WTC11 (cell line): ENCODE results near the gene THUMPD3. TPM values are rescaled to one million over a fixed set of nuclear protein-coding genes. Genes with fewer than 3 reads are reported as not detected.

Source experiments
- ATAC-seq: fragments of 200-7000 bp; cut with Tn5 transposase; 2 replicates; pipeline ENCODE4 v1.10.0; 2021; ENCODE audit warnings: mild to moderate bottlenecking, moderate library complexity
- CTCF ChIA-PET: fragments of 300-600 bp; sonication (Branson Sonifier 250); formaldehyde crosslinking; loops from one replicate; lab custom pipeline; 2021; ENCODE audit warnings: antibody characterized with exemption; lab: Charles Lee
- POLR2A ChIA-PET: fragments of 350-600 bp; sonication (Branson Sonifier 250); formaldehyde crosslinking; loops from one replicate; lab custom pipeline; 2021; ENCODE audit warnings: antibody characterized with exemption; lab: Charles Lee
- DNase-seq: peaks from one replicate; pipeline ENCODE4 v3.0.0; 2021; ENCODE audit warnings: low spot score
- H3K27ac Mint-ChIP-seq: 2 replicates; pipeline ENCODE4 v1.8.0; 2021; ENCODE audit warnings: mixed read lengths
- H3K27me3 Mint-ChIP-seq: 2 replicates; pipeline ENCODE4 v1.8.0; 2021; ENCODE audit warnings: low read depth, mild to moderate bottlenecking, moderate library complexity, mixed read lengths
- H3K36me3 Mint-ChIP-seq: 2 replicates; pipeline ENCODE4 v1.8.0; 2021; ENCODE audit warnings: mixed read lengths
- H3K4me1 Mint-ChIP-seq: 2 replicates; pipeline ENCODE4 v1.8.0; 2022; ENCODE audit warnings: mixed read lengths
- H3K4me3 Mint-ChIP-seq: 2 replicates; pipeline ENCODE4 v1.8.0; 2021; ENCODE audit warnings: mild to moderate bottlenecking, moderate library complexity, mixed read lengths
- H3K9me3 Mint-ChIP-seq: 2 replicates; pipeline ENCODE4 v1.8.0; 2021; ENCODE audit warnings: mixed read lengths
- CREB1 ChIP-seq: sonication (generic); formaldehyde crosslinking; IDR thresholded peaks from 2 replicates; pipeline ENCODE4 v1.8.0; 2023; ENCODE audit warnings: mild to moderate bottlenecking, missing genetic modification reagents
- CTCF ChIP-seq: fragments of 200-600 bp; IDR thresholded peaks from 2 replicates; pipeline ENCODE4 v1.8.0; 2022; ENCODE audit warnings: antibody characterized with exemption
- FOXP1 ChIP-seq: sonication (generic); formaldehyde crosslinking; IDR thresholded peaks from 2 replicates; pipeline ENCODE4 v1.8.0; 2022; ENCODE audit warnings: missing genetic modification reagents, mild to moderate bottlenecking, moderate library complexity, borderline replicate concordance
- HMGA2 ChIP-seq: fragments of 250-450 bp; sonication (Bioruptor Pico); IDR thresholded peaks from 2 replicates; pipeline ENCODE4 v1.4.0; 2021; ENCODE audit warnings: mild to moderate bottlenecking, moderate library complexity
- JAZF1 ChIP-seq: fragments of 250-450 bp; sonication (Bioruptor Pico); IDR thresholded peaks from 2 replicates; pipeline ENCODE4 v1.9.0; 2021; ENCODE audit warnings: moderate library complexity, mild to moderate bottlenecking, inconsistent platforms
- MYBL2 ChIP-seq: sonication (generic); formaldehyde crosslinking; IDR thresholded peaks from 2 replicates; pipeline ENCODE4 v1.8.1; 2023; ENCODE audit warnings: mild to moderate bottlenecking, moderate library complexity, missing genetic modification reagents
- NFE2L1 ChIP-seq: sonication (generic); formaldehyde crosslinking; IDR thresholded peaks from 2 replicates; pipeline ENCODE4 v1.8.1; 2023; ENCODE audit warnings: missing genetic modification reagents
- NFYB ChIP-seq: sonication (generic); formaldehyde crosslinking; conservative IDR thresholded peaks from 2 replicates; pipeline ENCODE4 v1.8.0; 2022; ENCODE audit warnings: low read depth, missing genetic modification reagents
- NR2C2 ChIP-seq: sonication (generic); formaldehyde crosslinking; IDR thresholded peaks from 2 replicates; pipeline ENCODE4 v1.8.0; 2022; ENCODE audit warnings: mild to moderate bottlenecking, missing genetic modification reagents
- SMAD4 ChIP-seq: sonication (generic); formaldehyde crosslinking; IDR thresholded peaks from 2 replicates; pipeline ENCODE4 v1.8.0; 2022; ENCODE audit warnings: mild to moderate bottlenecking, missing genetic modification reagents
- SOX15 ChIP-seq: fragments of 250-450 bp; sonication (Bioruptor Pico); IDR thresholded peaks from 2 replicates; pipeline ENCODE4 v1.9.0; 2021; ENCODE audit warnings: mild to moderate bottlenecking
- TEAD1 ChIP-seq: sonication (generic); formaldehyde crosslinking; IDR thresholded peaks from 2 replicates; pipeline ENCODE4 v1.8.0; 2022; ENCODE audit warnings: mild to moderate bottlenecking, missing genetic modification reagents
- ZBTB43 ChIP-seq: sonication (generic); formaldehyde crosslinking; IDR thresholded peaks from 2 replicates; pipeline ENCODE4 v1.8.1; 2023; ENCODE audit warnings: mild to moderate bottlenecking, missing genetic modification reagents
- ZNF219 ChIP-seq: sonication (generic); formaldehyde crosslinking; IDR thresholded peaks from 2 replicates; pipeline ENCODE4 v1.8.0; 2023; ENCODE audit warnings: missing genetic modification reagents, mild to moderate bottlenecking, borderline replicate concordance
- total RNA-seq: library from RNA; stranded (reverse); gene quantifications from 3 replicates; pipeline ENCODE4 v1.2.3, GENCODE V29; 2021
- TF ChIP-seq, protein P1 (sequence below): sonication (generic); formaldehyde crosslinking; IDR thresholded peaks from 2 replicates; pipeline ENCODE4 v1.8.0; 2022; ENCODE audit warnings: mild to moderate bottlenecking, missing genetic modification reagents
- TF ChIP-seq, protein P2 (sequence below): sonication (generic); formaldehyde crosslinking; IDR thresholded peaks from 2 replicates; pipeline ENCODE4 v1.8.0; 2023; ENCODE audit warnings: missing genetic modification reagents
- TF ChIP-seq, protein P3 (sequence below): fragments of 250-450 bp; sonication (Bioruptor Pico); conservative IDR thresholded peaks from 2 replicates; pipeline ENCODE4 v1.9.0; 2021; ENCODE audit warnings: mild to moderate bottlenecking

THUMPD3 gene
- total RNA-seq, 1 experiment from 2014 or later: 67.5 TPM

- Mint-ChIP-seq H3K4me3 (no peak overlapping the region), H3K4me1 (peaks cover 3% of the 10 kb centered on the region; the same call in 1 of the 2 replicates), H3K27me3 (no peaks in the 10 kb centered on the region), H3K9me3 (no peaks in the 10 kb centered on the region)
- no peak for ATAC-seq
- POLR2A ChIA-PET: no interaction called here
- CTCF ChIA-PET: interaction anchor here (1.1 kb wide), 1 partner anchor 32 kb away, joined by 3 read pairs; no protein-coding TSS in a partner anchor
- TF ChIP-seq MYBL2 (no peak), JAZF1 (CRISPR knock-in tag) (no peak), FOXP1 (CRISPR knock-in tag) (no peak), NFYB (no peak), SOX15 (CRISPR knock-in tag) (no peak), ZBTB43 (CRISPR knock-in tag) (no peak), TEAD1 (CRISPR knock-in tag) (no peak), ZNF219 (no peak), SMAD4 (no peak)
- TF ChIP-seq, protein P1, sequence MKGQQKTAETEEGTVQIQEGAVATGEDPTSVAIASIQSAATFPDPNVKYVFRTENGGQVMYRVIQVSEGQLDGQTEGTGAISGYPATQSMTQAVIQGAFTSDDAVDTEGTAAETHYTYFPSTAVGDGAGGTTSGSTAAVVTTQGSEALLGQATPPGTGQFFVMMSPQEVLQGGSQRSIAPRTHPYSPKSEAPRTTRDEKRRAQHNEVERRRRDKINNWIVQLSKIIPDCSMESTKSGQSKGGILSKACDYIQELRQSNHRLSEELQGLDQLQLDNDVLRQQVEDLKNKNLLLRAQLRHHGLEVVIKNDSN (CRISPR knock-in tag): no peak
- TF ChIP-seq, protein P2, sequence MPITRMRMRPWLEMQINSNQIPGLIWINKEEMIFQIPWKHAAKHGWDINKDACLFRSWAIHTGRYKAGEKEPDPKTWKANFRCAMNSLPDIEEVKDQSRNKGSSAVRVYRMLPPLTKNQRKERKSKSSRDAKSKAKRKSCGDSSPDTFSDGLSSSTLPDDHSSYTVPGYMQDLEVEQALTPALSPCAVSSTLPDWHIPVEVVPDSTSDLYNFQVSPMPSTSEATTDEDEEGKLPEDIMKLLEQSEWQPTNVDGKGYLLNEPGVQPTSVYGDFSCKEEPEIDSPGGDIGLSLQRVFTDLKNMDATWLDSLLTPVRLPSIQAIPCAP (CRISPR knock-in tag): no peak
- TF ChIP-seq, all 79 proteins: peak for 0
- DNase-seq: no peak
- Mint-ChIP-seq H3K36me3 (peaks cover 80% of the 10 kb centered on the region), H3K27ac (peak overlapping the region; percentile 81; the same call in 1 of the 2 replicates)
Observed at GRCh38 chr3:9385187-9386077, 22.6 kb downstream of the THUMPD3 start.

- Mint-ChIP-seq H3K36me3 (peaks cover 82% of the 10 kb centered on the region), H3K4me3 (no peak overlapping the region), H3K9me3 (no peaks in the 10 kb centered on the region), H3K4me1 (peaks cover 3% of the 10 kb centered on the region; the same call in 1 of the 2 replicates), H3K27ac (peak overlapping the region; percentile 81; the same call in 1 of the 2 replicates), H3K27me3 (no peaks in the 10 kb centered on the region)
- DNase-seq (no peak), ATAC-seq (no peak)
- POLR2A ChIA-PET: no interaction called here
- CTCF ChIA-PET: interaction anchor here (1.1 kb wide), 1 partner anchor 33 kb away, joined by 3 read pairs; no protein-coding TSS in a partner anchor
- no peak for TF ChIP-seq NFE2L1 (CRISPR knock-in tag)
- TF ChIP-seq NR2C2 (CRISPR knock-in tag): no peak
- TF ChIP-seq, protein P3, sequence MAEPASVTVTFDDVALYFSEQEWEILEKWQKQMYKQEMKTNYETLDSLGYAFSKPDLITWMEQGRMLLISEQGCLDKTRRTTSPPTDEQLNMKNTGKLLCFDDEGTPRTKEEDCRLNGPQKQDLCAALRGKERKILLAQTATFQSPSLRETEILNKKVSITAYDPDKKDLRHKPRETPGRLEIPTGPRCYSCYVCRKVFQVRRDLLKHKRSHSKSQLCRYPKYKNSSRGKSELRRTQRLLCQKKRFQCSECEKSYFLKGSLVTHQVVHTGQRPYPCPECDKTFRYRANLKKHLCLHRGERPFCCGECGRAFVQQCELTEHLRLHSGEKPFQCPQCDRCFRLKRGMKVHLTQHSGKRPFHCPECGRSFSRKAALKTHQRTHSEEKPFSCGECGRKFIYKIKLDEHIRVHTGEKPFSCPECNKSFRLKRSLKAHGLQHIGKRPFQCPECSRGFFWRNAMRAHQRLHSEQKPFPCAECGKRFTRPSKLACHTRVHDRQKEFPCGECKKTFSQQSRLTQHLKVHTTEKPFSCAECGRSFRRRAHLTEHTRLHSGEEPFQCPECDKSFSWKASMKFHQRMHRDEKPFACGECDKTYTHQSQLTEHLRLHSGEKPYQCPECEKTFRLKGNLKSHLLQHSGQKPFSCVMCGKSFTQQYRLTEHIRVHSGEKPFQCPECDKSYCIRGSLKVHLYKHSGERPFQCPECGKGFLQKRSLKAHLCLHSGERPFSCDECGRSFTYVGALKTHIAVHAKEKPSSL (CRISPR knock-in tag): 0 out of 2 replicates have a peak, but pooled peaks have one; percentile 41
- TF ChIP-seq CTCF: no peak
- no peak for TF ChIP-seq HMGA2 (CRISPR knock-in tag)
- no peak for TF ChIP-seq CREB1 (CRISPR knock-in tag)
Observed at GRCh38 chr3:9386078-9386459, 23.2 kb downstream of the THUMPD3 start.
